NCI-H1417 (cell line): ENCODE results near the gene RIN3.
"Not testable (repeated sequence)": the region's sequence is repeated elsewhere in the genome, so short reads cannot be mapped to it uniquely, and the experiment has no call there.

Source experiments
- DNase-seq, 3 experiments: peaks; one replicate each; lab custom pipeline; 2025; lab: John Stamatoyannopoulos, UW

RIN3 gene

DNA sequence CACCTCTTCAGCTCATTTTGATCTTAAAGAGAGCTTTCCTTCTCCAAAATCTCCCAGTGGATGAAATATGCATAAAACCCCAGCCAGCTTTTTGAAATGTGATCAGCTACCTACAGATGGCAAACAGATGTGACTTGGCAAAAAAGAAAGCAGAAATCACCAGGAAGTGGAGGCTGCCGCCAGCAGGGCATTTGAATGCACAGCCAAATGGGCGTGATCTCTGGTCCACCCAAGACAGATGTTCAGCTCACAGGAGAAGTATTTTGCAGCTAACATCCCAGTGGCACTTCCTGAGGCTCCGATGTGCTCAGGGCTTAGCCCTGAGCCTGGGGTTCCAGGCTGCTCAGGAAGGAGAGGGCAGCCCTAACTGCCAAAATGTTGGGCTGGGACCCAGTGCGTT is 156.6 kb downstream of the RIN3 start:
- DNase-seq, result no peak

DNA sequence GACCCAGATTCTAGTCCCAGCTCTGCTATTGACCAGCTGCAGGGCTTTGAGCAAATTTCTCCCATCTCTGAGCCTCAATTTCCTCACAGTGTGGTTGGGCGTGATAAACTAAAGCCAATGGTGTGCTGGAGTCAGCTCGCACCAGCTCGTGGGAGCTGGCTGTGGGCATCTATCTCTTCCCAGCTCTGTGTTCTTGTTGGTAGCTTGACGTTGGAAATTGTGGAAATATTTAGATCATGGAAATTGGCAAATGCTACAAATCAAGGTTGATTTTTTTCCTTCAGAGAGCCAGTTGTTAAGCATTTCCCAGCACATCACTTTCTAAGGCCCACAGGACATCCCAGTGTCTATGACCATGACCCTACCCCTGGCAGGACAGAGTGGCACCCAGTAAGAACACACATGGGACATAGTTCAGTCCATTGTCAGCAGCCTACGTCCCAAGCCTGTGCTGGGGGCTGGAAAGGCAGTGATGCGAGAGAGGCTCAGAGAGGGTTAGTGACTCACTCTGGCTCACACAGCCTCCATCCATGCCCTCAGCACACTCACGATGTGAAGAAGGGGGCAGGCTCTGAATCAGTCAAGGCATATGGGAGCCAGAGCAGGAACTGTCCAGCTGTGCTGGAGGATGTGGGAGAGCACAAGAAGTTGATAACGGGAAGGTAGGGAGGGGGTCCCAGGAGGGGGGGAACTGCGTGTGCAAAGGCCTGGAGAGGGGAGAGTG is 157.2 kb downstream of the RIN3 start:
- no peak for DNase-seq

GRCh38 chr14:92673601-92674150 is 160.1 kb downstream of the RIN3 start:
- DNase-seq, result peak in 2 of 3 experiments; percentile 34 to 66

GRCh38 chr14:92675421-92675820 is 161.8 kb downstream of the RIN3 start:
- no peak for DNase-seq

DNA sequence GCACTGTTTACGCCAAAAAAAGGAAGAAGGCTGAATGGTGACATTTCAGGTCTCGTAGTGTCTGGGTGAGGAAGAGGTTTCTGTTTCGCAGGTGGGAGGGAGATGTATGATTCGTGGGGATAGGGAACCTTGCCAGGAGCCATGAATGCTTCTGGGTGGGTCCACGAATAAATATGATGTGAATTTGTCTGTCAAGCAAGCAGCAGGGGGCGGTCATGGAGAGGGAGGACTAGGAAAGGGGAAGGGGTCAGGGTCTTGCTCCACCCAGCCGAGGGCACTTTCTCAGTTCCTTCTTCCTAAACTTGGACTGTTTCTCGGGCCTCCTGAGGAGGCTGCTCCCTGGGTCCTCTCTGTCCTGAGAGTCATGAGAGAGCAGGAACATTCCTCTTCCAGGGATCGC is 162.4 kb downstream of the RIN3 start:
- DNase-seq, result no peak

- no peak for DNase-seq
Observed at GRCh38 chr14:92676403-92677086, 163.0 kb downstream of the RIN3 start.

GRCh38 chr14:92677087-92677668 is 163.6 kb downstream of the RIN3 start:
- no peak for DNase-seq

- no peak for DNase-seq
Observed at GRCh38 chr14:92677955-92678354, 164.4 kb downstream of the RIN3 start.

DNA sequence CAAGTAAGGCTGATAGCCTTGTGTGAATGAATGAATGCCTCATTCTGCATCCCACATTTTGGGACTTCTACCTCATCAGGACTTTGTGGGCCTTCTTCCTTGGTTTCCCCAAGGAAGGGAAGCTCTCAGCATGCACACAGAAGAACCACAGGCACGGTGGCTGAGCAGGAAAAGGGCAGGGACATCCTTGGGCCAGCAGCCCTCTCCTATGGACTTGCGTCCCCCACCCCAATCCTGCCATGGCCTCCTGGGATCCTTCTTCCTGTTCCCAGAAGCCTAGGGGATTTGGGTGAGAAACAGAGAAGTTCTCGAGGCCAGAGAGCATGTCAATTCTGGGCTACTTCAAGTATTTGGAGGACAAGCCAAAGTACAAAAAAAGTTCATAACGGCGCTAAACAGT is 165.2 kb downstream of the RIN3 start:
- no peak for DNase-seq

- DNase-seq, result no peak
Observed at GRCh38 chr14:92679246-92679645, 165.7 kb downstream of the RIN3 start.

- not testable (repeated sequence) for DNase-seq
Observed at GRCh38 chr14:92680330-92680729, 166.7 kb downstream of the RIN3 start.

DNA sequence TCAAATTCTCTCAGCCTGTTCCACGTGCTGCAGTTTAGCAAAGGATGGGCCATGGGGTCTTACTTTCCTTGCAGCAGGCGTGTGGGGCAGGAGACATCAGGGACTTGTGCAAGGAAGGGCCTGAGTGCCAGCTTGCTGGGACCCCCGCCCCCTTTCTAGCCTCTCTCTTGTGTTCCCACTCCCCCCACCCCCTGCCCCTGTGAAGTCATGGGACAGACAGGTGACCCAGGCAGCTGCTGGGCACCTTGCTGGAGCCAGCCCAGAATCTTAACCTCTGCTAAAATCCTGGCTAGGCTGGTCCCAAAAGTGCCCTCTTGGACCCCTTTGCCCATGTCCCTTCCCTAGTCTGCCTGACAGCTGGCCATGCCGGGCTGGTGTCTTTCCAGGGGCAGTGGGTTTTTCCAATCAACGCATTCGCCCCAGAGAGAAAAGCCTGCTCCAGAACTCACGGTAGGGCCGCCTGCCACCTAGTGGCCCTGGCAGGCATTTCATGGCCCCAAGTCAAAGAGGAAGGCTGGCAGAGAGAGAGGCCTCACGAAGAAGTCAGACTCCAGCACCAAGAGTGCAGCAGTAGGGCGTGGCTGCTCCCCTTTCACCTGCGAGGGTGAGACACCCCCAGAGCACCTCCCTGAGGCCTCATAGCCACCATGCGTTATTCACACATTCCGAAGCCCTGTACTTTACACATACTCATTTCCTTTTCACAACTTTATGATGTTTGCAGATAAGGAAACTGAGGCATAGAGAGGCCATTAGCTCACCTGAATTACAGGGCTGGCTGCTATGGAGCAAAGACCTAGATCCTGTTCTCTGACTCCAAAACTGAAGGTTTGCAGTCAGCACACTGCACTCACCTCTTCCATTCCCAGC is 167.4 kb downstream of the RIN3 start:
- DNase-seq, result peak in 2 of 3 experiments; percentile 9 to 77

- no peak for DNase-seq
Observed at GRCh38 chr14:92683041-92683440, 169.5 kb downstream of the RIN3 start.

GRCh38 chr14:92684801-92685560 is 171.4 kb downstream of the RIN3 start:
- DNase-seq, result peak in 2 of 3 experiments; percentile 18 to 19

DNA sequence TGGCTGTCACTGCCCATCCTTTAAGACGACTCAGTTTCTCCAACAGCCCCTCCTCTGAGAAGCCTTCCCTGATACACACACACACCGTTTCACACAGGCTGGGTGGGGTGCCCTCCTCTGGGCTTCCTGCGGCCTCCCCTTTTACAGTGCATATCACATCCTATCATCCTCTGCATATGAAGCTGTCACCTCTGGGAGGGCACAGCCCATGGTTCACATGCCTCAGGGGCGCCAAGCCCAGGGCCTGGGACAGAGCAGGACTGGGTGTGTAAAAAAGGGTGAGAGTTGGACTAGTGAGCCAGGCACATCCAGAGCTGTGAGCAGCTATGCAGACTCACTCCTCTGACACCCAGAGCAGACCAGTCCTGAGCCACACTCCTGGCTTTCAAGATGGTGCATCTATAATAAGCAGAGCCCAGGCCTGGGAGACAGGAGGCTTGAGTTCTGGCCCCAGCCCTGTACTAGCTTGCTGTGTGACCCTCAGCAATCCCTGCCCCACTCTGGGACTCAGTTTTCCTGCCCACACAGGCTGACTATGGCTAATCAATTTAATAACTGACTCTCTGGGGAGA is 172.3 kb downstream of the RIN3 start:
- no peak for DNase-seq

DNA sequence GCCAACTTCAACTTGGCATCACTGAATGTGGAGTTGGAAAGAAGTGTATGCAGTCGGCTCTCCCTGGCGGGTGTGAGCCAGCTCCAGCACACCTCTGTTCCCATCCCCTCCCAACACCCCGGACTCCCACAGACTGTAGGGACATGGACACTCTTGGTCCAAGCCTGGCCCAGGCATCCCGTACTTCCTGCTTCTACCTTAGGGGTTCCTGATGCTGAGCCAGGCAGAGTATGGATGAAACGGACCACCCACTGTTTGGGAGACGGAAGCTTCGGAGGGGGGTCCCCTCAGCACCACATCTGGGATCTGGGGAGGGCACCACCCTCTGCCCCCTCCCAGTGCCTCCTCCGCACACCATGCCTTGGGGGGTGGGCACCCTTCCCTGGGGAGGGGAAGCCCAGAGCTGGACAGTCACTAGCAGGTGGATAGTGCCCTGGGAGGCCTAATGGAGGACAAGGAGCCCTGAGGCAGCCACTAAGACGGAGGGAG is 172.9 kb downstream of the RIN3 start:
- DNase-seq, result no peak

GRCh38 chr14:92686900-92687427 is 173.4 kb downstream of the RIN3 start:
- peak; percentile 87 to 92 (median 91) for DNase-seq

DNA sequence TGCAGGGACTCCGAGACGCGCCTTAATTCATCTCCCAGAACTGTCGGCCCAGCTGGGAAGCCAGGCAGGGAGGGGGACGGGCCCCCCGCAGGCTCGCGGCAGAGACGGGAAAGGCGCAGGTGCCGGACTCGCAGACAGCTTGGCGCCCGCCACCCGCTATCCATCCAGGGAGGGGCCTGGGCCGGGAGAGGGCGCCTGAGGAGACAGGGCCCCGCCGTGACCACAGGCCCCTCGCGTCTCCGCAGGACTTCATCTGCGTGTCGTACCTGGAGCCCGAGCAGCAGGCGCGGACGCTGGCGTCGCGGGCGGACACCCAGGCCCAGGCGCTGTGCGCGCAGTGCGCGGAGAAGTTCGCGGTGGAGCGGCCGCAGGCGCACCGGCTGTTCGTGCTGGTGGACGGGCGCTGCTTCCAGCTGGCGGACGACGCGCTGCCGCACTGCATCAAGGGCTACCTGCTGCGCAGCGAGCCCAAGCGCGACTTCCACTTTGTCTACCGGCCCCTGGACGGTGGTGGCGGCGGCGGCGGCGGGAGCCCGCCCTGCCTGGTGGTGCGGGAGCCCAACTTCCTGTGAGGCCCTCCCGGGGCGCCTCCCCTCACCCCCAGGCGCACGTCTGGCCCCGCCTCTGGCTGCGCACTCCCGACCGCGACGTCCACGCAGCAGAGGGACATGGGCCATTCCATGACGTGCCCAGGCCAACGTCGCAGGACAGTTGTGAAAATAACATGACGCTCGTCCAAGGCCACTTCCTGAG is 174.3 kb downstream of the RIN3 start:
- DNase-seq, result peak; percentile 89 to 95 (median 93)
